Measurements from ENCODE around the gene ST6GAL2. TPM values are rescaled to one million over a fixed set of nuclear protein-coding genes. Genes with fewer than 3 reads are reported as not detected.

ST6GAL2 gene
- total and polyA plus RNA-seq, 7 donors = 0.01 to 0.17 (median 0.01) TPM; not detected in 4

GRCh38 chr2:106843910-106844250 is 42.1 kb downstream of the ST6GAL2 start:
- intact Hi-C loops (cut with DNase I) = no loop called here
- no peak overlapping the region for H3K4me3 ChIP-seq
- 92 to 95% (median 93%) methylated on average over 5 of the region's 5 CpGs for WGBS, 3 donors
- no peaks in the 10 kb centered on the region for H3K36me3 ChIP-seq (ENCODE audit: insufficient read depth in 1 of 2, low read depth in 1 of 2)
- no peaks in the 10 kb centered on the region for H3K9me3 ChIP-seq
- ATAC-seq (no peak), DNase-seq (no peak)
- H3K27me3 ChIP-seq (ENCODE audit: insufficient read depth in 3 of 3, low read length in 2 of 3) = no peaks in the 10 kb centered on the region
- no peak for TF ChIP-seq CTCF (IDR thresholded peaks at IDR 0.05)
- H3K4me1 ChIP-seq = no peaks in the 10 kb centered on the region
- no peak overlapping the region for H3K27ac ChIP-seq

GRCh38 chr2:106843001-106843909 is 42.7 kb downstream of the ST6GAL2 start:
- ATAC-seq (no peak), DNase-seq (no peak)
- intact Hi-C loops (cut with DNase I) = no loop called here
- no peaks in the 10 kb centered on the region for H3K27me3 ChIP-seq (ENCODE audit: insufficient read depth in 3 of 3, low read length in 2 of 3)
- no peak for TF ChIP-seq CTCF (IDR thresholded peaks at IDR 0.05)
- no peaks in the 10 kb centered on the region for H3K36me3 ChIP-seq (ENCODE audit: insufficient read depth in 1 of 2, low read depth in 1 of 2)
- H3K9me3 ChIP-seq = no peaks in the 10 kb centered on the region
- 94 to 96% (median 96%) methylated on average over 47 to 63 of the region's 63 CpGs for WGBS, 3 donors
- no peaks in the 10 kb centered on the region for H3K4me1 ChIP-seq
- no peak overlapping the region for H3K4me3 ChIP-seq
- no peak overlapping the region for H3K27ac ChIP-seq

GRCh38 chr2:106841886-106842645 is 43.9 kb downstream of the ST6GAL2 start:
- ATAC-seq (no peak), DNase-seq (no peak)
- H3K4me1 ChIP-seq = no peaks in the 10 kb centered on the region
- no peak overlapping the region for H3K27ac ChIP-seq
- intact Hi-C loops (cut with DNase I) = no loop called here
- H3K9me3 ChIP-seq = no peaks in the 10 kb centered on the region
- TF ChIP-seq CTCF (IDR thresholded peaks at IDR 0.05) = no peak
- H3K27me3 ChIP-seq (ENCODE audit: insufficient read depth in 3 of 3, low read length in 2 of 3) = no peaks in the 10 kb centered on the region
- H3K4me3 ChIP-seq = no peak overlapping the region
- no peaks in the 10 kb centered on the region for H3K36me3 ChIP-seq (ENCODE audit: insufficient read depth in 1 of 2, low read depth in 1 of 2)
- WGBS, 3 donors = 54 to 67% (median 62%) methylated on average over 7 of the region's 7 CpGs

- H3K4me3 ChIP-seq = no peak overlapping the region
- H3K9me3 ChIP-seq = no peaks in the 10 kb centered on the region
- intact Hi-C loops (cut with DNase I) = no loop called here
- WGBS, 3 donors = 38 to 51% (median 49%) methylated on average over 2 of the region's 2 CpGs
- no peak for TF ChIP-seq CTCF (IDR thresholded peaks at IDR 0.05)
- no peaks in the 10 kb centered on the region for H3K27me3 ChIP-seq (ENCODE audit: insufficient read depth in 3 of 3, low read length in 2 of 3)
- DNase-seq = no peak
- no peak for ATAC-seq
- no peaks in the 10 kb centered on the region for H3K36me3 ChIP-seq (ENCODE audit: insufficient read depth in 1 of 2, low read depth in 1 of 2)
- no peaks in the 10 kb centered on the region for H3K4me1 ChIP-seq
- no peak overlapping the region for H3K27ac ChIP-seq
Measured at GRCh38 chr2:106840818-106841217, 45.1 kb downstream of the ST6GAL2 start.

All from psoas muscle (tissue), 8 donors.